Activated CD8-positive, alpha-beta T cell treated with anti-CD3 and anti-CD28 coated beads for 36 hours (primary cell): ENCODE data around the gene NFE2L2. TPM values are rescaled to one million over a fixed set of nuclear protein-coding genes. Genes with fewer than 3 reads are reported as not detected.
A peak's percentile ranks its signal among the peaks of the same experiment; 100 is the strongest.

ENCODE experiments used
- ATAC-seq: fragments of 200-7000 bp; cut with Tn5 transposase; one replicate; pipeline ENCODE4 v1.10.0; 2021; ENCODE audit warnings: mild to moderate bottlenecking, moderate library complexity
- CTCF ChIA-PET: fragments of 350-600 bp; sonication (Branson Sonifier 250); formaldehyde crosslinking; loops from one replicate; lab custom pipeline; 2021; ENCODE audit warnings: antibody characterized with exemption; lab: Charles Lee
- POLR2A ChIA-PET: fragments of 350-600 bp; sonication (Branson Sonifier 250); formaldehyde crosslinking; loops from one replicate; lab custom pipeline; 2021; ENCODE audit warnings: antibody characterized with exemption; lab: Charles Lee
- DNase-seq: peaks from one replicate; pipeline ENCODE4 v3.0.0-alpha.2; 2020
- H3K27ac Mint-ChIP-seq: one replicate; pipeline ENCODE4 v1.8.0; 2021; ENCODE audit warnings: mild to moderate bottlenecking, mixed read lengths
- H3K27me3 Mint-ChIP-seq: one replicate; pipeline ENCODE4 v1.8.0; 2021; ENCODE audit warnings: mixed read lengths
- H3K36me3 Mint-ChIP-seq: one replicate; pipeline ENCODE4 v1.8.0; 2021; ENCODE audit warnings: low read depth, mixed read lengths
- H3K4me1 Mint-ChIP-seq: one replicate; pipeline ENCODE4 v1.8.0; 2021; ENCODE audit warnings: low read depth, mixed read lengths
- H3K4me3 Mint-ChIP-seq: one replicate; pipeline ENCODE4 v1.8.0; 2021; ENCODE audit warnings: mild to moderate bottlenecking, moderate library complexity, mixed read lengths
- H3K9me3 Mint-ChIP-seq: one replicate; pipeline ENCODE4 v1.8.0; 2021; ENCODE audit warnings: mixed read lengths
- CTCF ChIP-seq: fragments of 200-600 bp; IDR thresholded peaks from one replicate; pipeline ENCODE4 v1.8.0; 2022; ENCODE audit warnings: antibody characterized with exemption, mild to moderate bottlenecking
- intact Hi-C: fragments of 100-400 bp; cut with micrococcal nuclease; formaldehyde crosslinking; loops from one replicate; pipeline ENCODE4 v1.10.0; 2022
- total RNA-seq, 2 experiments: library from RNA; stranded (reverse); gene quantifications; one replicate each; pipeline ENCODE4 v1.2.3, GENCODE V29; 2021

NFE2L2 gene
- total RNA-seq, 2 experiments from 2014 or later: 57.3 to 57.6 TPM

GRCh38 chr2:177261116-177262060, 3.1 kb downstream of the NFE2L2 start:
- CTCF ChIA-PET: interaction anchor here (1.0 to 7.1 kb wide), 2 partner anchors 96 to 155 kb away, joined by 5 to 67 read pairs; no protein-coding TSS in a partner anchor
- Mint-ChIP-seq H3K4me1 (peaks cover 58% of the 10 kb centered on the region), H3K36me3 (peaks cover 55% of the 10 kb centered on the region), H3K27ac (peak overlapping the region; percentile 96), H3K27me3 (no peaks in the 10 kb centered on the region), H3K4me3 (peak overlapping the region; percentile 90), H3K9me3 (peaks cover 6% of the 10 kb centered on the region)
- TF ChIP-seq CTCF: no peak
- intact Hi-C loops: loop anchor here (2.0 to 5.0 kb wide), 3 partner anchors 34 to 71 kb away; no protein-coding TSS in a partner anchor
- DNase-seq (no peak), ATAC-seq (no peak)
- POLR2A ChIA-PET: interaction anchor here (0.6 to 6.8 kb wide), 6 partner anchors 9 to 47 kb away, joined by 3 to 63 read pairs (median 9); no protein-coding TSS in a partner anchor

- Mint-ChIP-seq H3K27me3 (no peaks in the 10 kb centered on the region), H3K36me3 (peaks cover 61% of the 10 kb centered on the region), H3K27ac (peak overlapping the region; percentile 71), H3K4me1 (peaks cover 59% of the 10 kb centered on the region), H3K9me3 (peaks cover 6% of the 10 kb centered on the region), H3K4me3 (peak overlapping the region; percentile 43)
- CTCF ChIA-PET: interaction anchor here (0.7 to 7.1 kb wide), 3 partner anchors 27 to 95 kb away, joined by 3 to 67 read pairs (median 3); no protein-coding TSS in a partner anchor
- no peak for DNase-seq
- no peak for ATAC-seq
- no peak for TF ChIP-seq CTCF
- POLR2A ChIA-PET: interaction anchor here (0.6 to 6.8 kb wide), 8 partner anchors 8 to 49 kb away, joined by 3 to 63 read pairs (median 6); partner anchors contain the start of gene HNRNPA3
- intact Hi-C loops: loop anchor here (5.0 kb wide), 2 partner anchors 33 to 72 kb away; no protein-coding TSS in a partner anchor
These were observed 4.1 kb downstream of the NFE2L2 start for GRCh38 chr2:177260379-177260778.

GRCh38 chr2:177258059-177258458, 6.5 kb downstream of the NFE2L2 start:
- DNase-seq (no peak), ATAC-seq (no peak)
- intact Hi-C loops: loop anchor here (5.0 kb wide), 1 partner anchor 91 kb away; no protein-coding TSS in a partner anchor
- Mint-ChIP-seq H3K4me3 (no peak overlapping the region), H3K27ac (peak overlapping the region; percentile 11), H3K9me3 (peaks cover 6% of the 10 kb centered on the region), H3K4me1 (peaks cover 83% of the 10 kb centered on the region), H3K27me3 (no peaks in the 10 kb centered on the region), H3K36me3 (peaks cover 72% of the 10 kb centered on the region)
- CTCF ChIA-PET: no interaction called here
- POLR2A ChIA-PET: interaction anchor here (1.9 kb wide), 1 partner anchor 46 kb away, joined by 10 read pairs; the partner anchor contains the start of gene HNRNPA3
- no peak for TF ChIP-seq CTCF

GRCh38 chr2:177257471-177257870, 7.1 kb downstream of the NFE2L2 start:
- H3K4me3 Mint-ChIP-seq: no peak overlapping the region
- H3K27me3 Mint-ChIP-seq: no peaks in the 10 kb centered on the region
- H3K4me1 Mint-ChIP-seq: peaks cover 88% of the 10 kb centered on the region
- intact Hi-C loops: loop anchor here (5.0 kb wide), 1 partner anchor 90 kb away; no protein-coding TSS in a partner anchor
- ChIA-PET POLR2A (interaction anchor here (0.7 to 1.9 kb wide), 4 partner anchors 31 to 45 kb away, joined by 3 to 10 read pairs (median 4); partner anchors contain the start of gene HNRNPA3), CTCF (interaction anchor here (0.6 to 0.7 kb wide), 3 partner anchors 16 to 93 kb away, joined by 3 to 4 read pairs (median 4); no protein-coding TSS in a partner anchor)
- DNase-seq (no peak), ATAC-seq (no peak)
- TF ChIP-seq CTCF: no peak
- H3K36me3 Mint-ChIP-seq: peaks cover 74% of the 10 kb centered on the region
- peaks cover 6% of the 10 kb centered on the region for H3K9me3 Mint-ChIP-seq
- peak overlapping the region; percentile 72 for H3K27ac Mint-ChIP-seq
